HFF-Myc (cell line): ENCODE results near the gene KANK2.
"Not testable (repeated sequence)": the region's sequence is repeated elsewhere in the genome, so short reads cannot be mapped to it uniquely, and the experiment has no call there.

Source experiments
- DNase-seq: peaks from one replicate; pipeline ENCODE4 v3.0.0-alpha.2; 2011; ENCODE audit warnings: low read depth; ENCODE audit errors: extremely low read depth
- H3K4me3 ChIP-seq: replicated peaks from 2 replicates; pipeline ENCODE4 v1.5.1; 2011; ENCODE audit warnings: low read depth, mild to moderate bottlenecking, control low read depth, low read length
- CTCF ChIP-seq: IDR thresholded peaks from 2 replicates; pipeline ENCODE4 v1.5.1; 2012; ENCODE audit warnings: mild to moderate bottlenecking, low read depth, low read length, control low read depth; ENCODE audit errors: missing control alignments

KANK2 gene

GRCh38 chr19:11180346-11180745 is 17.0 kb downstream of the KANK2 start:
- H3K4me3 ChIP-seq: no peak overlapping the region
- no peak for DNase-seq
- no peak for TF ChIP-seq CTCF

GRCh38 chr19:11179716-11180297 is 17.5 kb downstream of the KANK2 start:
- H3K4me3 ChIP-seq: no peak overlapping the region
- TF ChIP-seq CTCF: no peak
- DNase-seq: no peak

- H3K4me3 ChIP-seq: not testable (repeated sequence)
These were observed 18.2 kb downstream of the KANK2 start for GRCh38 chr19:11179145-11179465.

GRCh38 chr19:11177592-11177991 is 19.8 kb downstream of the KANK2 start:
- no peak overlapping the region for H3K4me3 ChIP-seq
- no peak for DNase-seq
- TF ChIP-seq CTCF: no peak

More at GRCh38 chr19:11179145-11179465, 18.2 kb downstream of the KANK2 start:
- not testable (repeated sequence) for DNase-seq

GRCh38 chr19:11176466-11177193 is 20.7 kb downstream of the KANK2 start:
- DNase-seq: no peak
- no peak overlapping the region for H3K4me3 ChIP-seq
- no peak for TF ChIP-seq CTCF

GRCh38 chr19:11175920-11176319 is 21.4 kb downstream of the KANK2 start:
- no peak for DNase-seq
- no peak for TF ChIP-seq CTCF
- H3K4me3 ChIP-seq: no peak overlapping the region

- no peak for DNase-seq
- TF ChIP-seq CTCF: no peak
These were observed 23.0 kb downstream of the KANK2 start for GRCh38 chr19:11174336-11174735.

More at GRCh38 chr19:11174336-11174735, 23.0 kb downstream of the KANK2 start:
- H3K4me3 ChIP-seq: no peak overlapping the region
